ENCODE data around the gene GAN.

The GAN gene, protein sequence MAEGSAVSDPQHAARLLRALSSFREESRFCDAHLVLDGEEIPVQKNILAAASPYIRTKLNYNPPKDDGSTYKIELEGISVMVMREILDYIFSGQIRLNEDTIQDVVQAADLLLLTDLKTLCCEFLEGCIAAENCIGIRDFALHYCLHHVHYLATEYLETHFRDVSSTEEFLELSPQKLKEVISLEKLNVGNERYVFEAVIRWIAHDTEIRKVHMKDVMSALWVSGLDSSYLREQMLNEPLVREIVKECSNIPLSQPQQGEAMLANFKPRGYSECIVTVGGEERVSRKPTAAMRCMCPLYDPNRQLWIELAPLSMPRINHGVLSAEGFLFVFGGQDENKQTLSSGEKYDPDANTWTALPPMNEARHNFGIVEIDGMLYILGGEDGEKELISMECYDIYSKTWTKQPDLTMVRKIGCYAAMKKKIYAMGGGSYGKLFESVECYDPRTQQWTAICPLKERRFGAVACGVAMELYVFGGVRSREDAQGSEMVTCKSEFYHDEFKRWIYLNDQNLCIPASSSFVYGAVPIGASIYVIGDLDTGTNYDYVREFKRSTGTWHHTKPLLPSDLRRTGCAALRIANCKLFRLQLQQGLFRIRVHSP

DNA sequence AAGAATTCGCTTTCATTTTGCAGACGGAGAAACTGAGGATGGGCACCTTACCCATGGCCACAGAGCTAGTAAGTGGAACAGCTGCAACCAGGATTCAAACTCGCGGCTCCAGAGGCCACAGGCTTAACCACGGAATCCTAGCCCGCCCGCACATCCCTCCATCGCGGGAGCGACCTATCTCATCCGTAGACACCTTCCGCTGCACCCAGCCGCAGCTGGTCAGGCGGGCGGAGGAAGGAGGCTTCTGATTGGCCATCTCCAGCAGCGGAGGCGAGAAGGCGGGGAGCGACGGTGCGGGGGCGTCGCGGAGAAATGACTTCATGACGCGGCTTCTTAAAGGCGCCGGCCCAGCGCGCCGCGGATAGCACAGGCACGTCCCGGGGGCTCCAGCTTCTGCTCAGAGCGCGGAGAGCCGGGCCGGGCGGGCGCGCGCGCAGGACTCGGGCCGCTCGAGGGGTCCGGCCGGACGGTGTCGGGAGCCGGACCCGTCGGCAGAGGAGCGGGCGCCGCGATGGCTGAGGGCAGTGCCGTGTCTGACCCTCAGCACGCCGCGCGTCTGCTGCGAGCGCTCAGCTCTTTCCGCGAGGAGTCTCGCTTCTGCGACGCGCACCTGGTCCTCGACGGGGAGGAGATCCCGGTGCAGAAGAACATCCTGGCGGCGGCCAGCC is at the start of gene GAN:
Gene GAN, plus strand, starts transcription at position 360 of the 668 bp plus-strand sequence. Its CDS starts 152 bp downstream, at position 512.
- DNase-seq: peak; percentile 88

DNA sequence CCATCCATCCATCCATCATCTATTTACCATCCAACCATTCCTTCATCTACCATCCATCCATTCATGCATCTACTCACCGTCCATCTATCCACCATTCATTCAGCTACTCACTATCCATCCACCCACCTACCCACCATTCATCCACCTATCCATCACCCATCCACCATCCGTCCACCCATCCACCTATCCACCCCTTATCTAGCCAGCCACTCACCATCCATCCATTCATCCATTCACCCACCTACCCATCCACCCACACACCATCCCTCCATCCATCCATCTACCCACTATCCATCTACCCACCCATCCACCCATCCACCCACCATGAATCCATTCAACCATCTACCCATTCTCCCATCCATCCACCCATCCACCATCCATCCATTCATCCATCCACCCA is 49.7 kb upstream of the GAN start:
- no peak for DNase-seq

DNA sequence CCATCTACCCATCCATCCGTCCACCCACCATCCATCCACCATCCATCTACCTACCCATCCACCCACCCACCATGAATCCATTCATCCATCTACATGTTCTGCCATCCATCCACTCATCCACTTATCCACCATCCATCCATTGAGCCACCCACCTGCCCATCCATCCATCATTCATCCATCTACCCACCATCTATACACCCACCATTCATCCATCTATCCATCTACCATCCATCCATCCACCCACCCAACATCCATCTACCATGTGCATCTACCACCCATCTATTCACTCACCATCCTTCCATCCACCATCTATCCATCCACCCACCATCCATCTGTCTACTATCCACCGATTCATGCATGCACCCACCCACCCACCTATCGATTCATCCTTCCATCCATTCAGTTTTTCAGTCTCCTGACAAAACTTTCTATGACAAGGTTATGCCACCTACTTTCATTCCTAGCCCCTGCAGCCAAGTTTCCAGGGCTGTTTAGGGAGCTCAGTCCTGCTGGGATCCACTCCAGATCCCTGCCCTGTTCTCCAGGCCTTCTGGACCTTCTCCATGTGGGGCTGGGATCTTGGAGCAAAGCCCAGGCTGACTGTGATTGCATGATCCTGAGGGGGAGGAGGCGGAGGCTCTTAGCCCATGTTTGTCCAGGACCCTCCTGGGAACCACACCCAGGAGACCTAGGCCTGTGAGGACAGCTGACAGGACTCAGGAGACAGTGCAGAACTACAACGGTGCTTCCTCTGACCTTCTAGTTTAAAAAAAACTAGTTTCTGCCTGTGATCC is 48.9 kb upstream of the GAN start:
- no peak for DNase-seq

DNA sequence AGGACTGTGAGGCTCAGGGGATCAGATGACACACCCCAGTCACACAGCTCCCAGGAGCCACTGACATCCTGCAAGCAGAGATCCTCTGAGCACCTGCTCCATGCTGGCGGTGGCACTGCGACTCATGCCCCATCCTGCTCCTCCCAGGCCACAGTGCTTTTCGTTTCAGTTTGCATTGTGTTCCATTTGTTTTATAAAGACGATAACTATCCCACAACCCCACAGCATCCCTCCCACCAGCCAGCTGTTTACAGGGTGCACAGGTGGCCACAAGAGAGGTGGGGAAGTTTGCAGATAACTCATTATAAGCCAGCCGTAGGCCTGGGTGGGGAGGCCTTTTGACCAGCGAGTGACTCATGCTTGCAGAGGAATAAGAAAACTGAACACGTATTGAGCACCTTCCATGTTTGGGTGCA is 48.1 kb upstream of the GAN start:
- DNase-seq: no peak

DNA sequence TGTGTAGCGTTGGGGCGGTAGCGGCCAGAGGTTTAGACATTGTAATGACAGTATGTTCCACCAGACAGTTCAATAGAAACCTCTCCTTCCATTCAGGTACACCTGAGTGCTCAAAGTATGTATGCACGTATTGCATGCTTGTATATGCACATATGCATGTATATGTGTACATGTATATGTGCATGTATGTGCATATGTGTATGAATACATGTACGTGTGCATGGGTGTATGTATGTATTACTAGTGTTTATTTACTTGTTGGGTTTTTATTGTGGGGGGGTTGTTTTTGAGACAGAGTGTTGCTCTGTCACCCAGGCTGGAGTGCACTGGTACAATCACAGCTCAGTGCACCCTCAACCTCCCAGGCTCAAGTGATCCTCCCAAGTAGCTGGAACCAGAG is 46.3 kb upstream of the GAN start:
- DNase-seq: no peak

DNA sequence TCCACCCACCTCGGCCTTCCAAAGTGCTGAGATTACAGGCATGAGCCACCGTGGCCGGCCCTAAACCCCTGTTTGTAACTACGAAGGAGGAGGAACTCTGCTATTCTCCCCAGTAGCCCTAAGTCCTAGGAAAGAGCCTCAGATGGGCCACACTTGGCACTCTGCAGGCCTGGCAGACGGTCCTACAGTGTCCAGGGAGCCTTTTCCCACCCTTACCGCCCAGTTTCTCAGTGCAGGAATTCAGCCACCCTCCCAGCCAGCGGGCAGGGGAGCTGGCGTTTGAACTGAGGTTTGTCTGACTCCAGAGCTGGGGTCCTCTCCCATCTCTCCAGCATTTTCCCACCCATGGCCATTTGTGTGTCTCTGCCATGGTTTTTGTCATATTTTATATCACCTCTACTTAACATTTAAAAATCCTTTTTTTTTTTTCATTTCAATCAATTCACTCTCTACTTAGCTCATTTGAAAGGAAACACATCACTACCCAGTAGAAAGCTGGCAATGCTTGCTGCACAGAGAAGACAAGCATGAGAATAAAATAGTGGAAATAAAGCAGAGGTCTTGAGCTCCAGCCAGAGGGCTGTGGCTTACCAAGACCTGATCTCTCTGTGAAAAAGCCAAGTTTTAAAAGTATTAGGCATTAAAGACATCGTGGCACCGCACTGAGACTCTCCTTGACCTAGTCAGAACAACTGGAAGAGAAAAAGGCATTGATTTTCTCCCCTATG is 41.4 kb upstream of the GAN start:
- no peak for DNase-seq

DNA sequence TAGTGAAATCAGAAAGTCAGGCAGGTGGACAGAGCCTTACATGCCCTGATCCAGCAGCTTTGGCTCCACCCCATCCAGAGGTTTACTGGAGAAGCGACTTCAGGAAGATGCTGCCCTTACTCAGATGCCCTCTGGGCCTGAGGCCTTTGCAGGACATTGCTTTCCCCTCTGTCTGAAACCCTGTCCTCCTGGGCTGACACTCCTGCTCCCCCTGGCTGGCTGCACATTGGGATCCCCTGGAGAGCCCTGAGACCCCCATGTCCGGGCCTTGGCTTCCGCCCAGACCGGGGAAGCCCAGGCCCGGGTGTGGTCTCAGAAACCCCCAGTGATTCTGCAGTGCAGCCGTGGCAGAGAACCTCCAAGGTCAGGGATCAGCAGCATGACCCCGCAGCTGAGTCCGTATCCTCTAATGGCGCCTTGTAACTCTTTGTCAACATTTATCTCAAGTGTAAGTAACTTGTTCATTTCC is 39.7 kb upstream of the GAN start:
- DNase-seq: no peak

DNA sequence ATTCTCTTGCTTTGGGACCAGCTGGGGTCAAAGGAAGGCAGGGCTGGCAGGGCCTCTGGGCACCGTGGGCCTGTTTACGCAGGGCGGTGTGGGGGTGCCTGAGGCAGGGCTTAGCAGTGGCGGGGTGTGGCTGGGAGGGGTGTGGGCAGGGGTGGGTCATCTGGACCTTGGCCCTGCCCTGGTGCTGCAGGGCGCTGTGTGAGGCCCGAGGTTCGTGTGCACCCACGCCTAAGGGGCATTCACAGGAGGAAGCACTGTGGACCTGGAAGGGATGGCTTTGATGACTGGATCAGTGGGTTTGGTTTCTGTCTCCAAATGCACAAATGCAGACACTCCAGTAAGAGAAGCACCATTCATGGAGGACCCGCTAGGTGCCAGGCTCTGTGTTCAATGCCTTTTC is 39.0 kb upstream of the GAN start:
- no peak for DNase-seq

DNA sequence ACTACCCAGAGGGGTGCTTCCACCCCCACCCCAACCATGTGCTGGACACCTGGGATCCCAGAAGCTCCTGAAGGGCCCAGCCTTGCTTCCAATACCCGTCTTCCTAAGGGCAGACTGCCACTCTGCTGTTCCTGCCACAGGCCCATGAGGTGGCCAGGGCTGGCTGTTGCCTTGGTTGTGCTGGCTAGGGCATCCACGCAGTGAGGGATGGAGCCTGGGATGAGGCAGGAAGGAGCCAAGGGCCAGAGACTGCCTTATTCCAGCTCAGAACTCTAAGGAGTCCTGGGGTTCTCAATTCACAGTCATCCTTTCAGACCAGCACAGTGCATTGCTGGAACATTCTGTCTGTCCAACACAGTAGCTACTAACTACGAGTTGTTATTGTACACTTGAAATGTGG is 38.4 kb upstream of the GAN start:
- no peak for DNase-seq

DNA sequence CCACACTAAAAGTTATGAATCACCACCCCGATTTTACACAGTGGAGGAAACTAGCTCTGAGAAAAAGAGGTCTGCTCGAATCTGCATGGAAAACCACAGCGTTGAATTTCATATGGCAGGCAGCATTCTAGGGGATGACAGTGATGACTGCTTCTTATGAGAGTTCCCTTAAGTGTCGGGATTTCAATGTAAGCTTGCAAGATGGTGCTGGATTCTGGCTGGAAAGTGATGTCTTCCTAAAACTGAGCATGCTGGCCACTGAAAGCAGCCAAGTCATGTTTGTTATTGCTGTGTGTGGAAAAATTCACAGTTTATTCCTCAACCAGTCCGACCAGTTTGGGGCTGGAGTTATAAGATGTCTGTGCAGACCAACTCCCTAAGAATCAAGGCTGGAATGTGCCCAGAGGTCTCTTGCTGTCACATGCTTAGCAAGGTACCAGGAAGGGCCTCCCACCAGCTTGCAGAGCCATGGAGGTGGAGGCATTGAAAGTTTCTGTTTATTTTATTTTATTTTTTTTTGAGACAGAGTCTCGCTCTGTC is 37.2 kb upstream of the GAN start:
- DNase-seq: no peak

DNA sequence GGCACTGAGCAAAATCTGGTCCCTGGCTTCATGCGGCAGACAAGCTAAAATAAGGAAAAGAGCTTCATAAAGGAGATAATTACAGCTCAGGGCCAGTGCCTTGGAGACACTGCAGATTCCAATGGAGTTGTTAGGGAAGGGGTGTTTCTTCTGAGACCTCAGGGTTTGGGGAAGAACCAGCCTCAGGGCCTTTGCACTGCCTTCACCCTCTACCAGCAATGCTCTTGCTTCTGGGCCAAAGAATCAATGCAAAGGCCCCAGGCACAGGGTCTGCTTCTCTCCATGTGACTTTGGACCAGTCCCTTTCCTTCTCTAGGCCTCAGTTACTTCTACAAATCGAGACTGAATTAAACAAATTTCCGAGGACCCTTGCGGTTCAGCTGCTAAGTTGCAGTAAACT is 36.2 kb upstream of the GAN start:
- DNase-seq: no peak

DNA sequence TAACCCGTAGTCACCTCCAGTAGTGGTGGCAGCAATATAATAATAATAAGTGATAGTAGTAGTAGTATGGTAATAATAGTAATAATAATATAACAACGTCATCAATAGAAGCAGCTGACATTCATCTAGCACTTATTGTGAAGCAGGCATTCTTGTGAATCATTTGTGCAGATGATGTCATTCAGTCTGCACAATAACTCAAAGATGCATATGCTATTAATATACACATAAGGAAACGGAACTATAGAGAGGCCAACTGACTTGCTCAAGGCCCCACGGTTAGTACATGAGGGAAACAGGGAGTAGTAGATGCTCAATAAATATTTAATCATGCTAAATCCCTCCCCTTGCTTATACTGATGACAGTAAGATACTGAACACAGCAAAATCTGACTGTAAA is 35.4 kb upstream of the GAN start:
- DNase-seq: no peak

DNA sequence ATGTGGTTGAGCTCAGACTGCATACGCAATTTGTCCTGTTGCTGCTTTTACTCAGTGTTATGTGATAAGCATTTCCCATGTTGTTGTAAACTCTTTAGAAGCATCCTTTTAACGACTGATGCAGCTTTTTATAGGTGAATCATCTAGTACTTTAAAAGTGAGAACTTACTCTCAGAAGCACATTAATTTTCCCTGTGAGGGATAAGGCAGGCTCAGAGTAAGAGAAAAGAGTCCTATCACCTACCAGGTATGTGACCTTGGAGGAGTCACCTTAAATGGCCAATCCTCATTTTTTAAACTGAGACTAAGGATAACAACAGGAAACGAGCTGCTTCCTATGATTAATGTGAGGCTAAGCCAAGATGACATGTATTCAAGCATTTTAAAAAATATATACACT is 34.4 kb upstream of the GAN start:
- DNase-seq: no peak

DNA sequence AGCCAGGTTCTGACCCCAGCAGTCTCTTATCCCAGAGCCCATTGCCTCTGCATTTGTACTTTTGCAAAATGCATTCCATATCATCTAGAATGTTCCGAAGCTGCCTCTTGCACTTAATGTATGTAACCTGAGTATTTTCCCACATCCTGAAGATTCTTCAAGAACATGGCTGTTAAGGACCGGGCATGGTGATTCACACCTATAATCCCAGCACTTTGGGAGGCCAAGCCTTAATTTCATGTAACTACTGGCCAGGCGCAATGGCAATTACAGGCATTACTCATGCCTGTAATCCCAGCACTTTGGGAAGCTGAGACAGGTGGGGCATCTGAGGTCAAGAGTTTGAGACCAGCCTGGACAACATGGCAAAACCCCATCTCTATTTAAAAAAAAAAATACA is 31.7 kb upstream of the GAN start:
- no peak for DNase-seq

DNA sequence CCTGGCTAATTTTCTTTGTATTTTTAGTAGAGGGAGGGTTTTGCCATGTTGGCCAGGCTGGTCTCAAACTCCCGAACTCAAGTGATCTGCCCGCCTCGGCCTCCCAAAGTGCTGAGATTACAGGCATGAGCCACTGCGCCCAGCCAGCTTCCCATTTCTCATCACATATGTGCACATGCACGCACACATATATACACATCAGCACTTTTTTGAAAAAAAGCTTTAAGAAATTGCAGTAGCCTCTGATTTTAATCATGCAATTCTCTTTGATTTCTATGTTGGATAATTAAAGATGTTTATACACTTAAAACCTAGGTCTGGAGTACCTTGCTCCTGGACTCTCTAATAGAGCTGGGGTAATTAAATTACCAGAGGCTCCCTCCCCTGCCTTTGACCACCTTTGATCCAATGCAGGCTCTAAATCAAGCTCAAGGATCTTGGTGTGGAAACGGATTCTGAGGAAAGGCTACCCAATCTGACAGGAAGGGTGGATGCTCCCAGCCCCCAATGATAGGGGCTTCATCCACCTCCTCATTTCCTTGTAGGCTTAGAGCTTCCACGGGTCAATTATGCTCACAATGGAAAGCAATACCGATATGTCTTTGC is 29.7 kb upstream of the GAN start:
- no peak for DNase-seq

DNA sequence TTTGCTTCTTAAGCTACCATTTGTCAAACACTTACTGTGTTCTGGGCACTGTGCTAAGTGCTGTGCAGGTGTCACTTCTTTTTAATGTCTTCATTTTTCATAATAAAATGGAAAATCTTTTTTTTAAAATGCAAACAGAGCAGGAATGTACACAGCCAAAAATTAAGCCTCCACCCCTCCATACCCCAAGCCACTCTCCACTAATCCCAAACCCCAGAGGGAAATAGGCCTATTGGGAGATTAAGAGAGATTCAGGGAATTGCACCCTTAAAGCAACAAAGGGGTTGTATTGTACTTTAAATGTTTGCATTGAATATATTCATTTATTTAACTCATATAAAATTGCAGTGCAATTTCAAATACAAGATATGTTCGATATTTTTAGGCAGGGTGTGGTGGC is 28.6 kb upstream of the GAN start:
- DNase-seq: no peak

DNA sequence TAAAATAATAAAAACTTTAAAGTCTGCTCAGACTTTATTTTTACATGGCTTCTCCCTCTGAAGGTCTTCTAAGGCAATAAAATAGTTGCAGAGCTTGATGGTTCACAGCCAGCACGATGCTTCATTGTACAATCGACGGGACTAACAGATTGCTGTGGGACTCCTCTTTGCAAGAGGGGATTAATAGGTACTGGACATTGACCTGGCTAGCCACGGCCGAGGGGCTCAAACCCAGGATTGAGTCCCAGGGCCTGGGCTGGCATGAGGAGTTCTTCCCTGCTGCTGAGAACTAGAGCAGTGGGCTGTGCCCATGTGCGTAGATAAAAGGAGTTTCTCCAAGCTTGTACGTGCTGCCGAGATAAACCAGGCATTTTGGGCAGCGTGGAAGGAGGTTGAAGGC is 23.6 kb upstream of the GAN start:
- no peak for DNase-seq

DNA sequence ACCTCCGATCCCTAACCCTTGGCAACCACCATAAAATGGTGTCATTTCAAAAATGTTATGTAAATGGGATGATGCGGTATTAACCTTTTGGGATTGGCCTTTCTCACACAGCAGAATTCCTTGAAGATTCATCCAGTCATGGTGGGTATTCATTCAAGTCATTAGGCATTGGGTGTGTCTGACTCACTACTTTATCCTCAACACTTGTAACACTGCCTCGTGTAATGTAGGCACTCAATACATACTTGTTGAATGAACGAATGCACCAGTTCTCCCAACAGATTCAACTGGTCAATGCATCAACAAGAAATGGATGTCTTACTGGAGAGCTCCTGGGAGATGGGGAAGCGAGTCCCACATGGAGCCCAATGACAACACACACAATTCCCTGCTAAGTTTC is 21.8 kb upstream of the GAN start:
- DNase-seq: no peak

DNA sequence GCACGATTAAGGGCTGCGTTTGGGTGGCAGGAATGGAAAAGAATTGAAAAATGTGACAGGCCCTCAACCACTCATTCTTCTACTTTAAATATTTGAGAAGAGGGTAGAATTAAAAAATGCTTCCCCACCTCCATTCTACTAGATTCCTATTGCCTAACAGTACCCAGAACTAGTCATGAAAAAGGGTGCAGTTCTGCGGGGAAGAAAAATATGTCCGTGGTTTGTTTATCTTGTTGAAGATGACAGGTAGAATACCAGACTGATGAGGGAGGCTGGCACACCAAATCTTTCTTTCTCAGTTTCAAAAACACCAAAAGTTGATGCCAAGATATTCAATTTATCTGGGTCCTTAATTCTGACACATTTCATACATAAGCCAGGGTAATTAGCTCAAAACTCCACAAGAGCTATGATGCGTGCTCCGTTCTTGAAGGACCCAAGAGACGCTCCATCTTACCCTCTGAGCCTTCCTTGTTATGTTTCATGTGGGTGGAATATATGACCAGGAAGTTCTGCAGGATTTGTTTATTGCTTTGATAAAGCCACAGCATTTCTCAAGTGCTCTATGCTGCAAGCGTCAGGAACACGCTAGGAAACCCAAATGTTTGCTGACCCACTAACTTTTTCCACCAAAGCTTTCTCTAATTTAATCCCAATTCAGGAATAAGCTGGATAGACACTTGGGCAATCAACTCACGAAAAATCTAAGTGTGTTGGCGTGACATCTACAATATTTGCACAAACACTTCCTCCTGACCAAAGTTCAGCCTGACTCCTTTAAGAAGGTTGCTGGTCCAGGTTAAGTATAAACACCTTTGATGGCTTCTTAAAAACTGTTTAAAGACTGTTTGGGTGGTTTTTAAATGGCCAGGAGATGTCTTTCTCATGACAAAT is 20.6 kb upstream of the GAN start:
- DNase-seq: no peak

DNA sequence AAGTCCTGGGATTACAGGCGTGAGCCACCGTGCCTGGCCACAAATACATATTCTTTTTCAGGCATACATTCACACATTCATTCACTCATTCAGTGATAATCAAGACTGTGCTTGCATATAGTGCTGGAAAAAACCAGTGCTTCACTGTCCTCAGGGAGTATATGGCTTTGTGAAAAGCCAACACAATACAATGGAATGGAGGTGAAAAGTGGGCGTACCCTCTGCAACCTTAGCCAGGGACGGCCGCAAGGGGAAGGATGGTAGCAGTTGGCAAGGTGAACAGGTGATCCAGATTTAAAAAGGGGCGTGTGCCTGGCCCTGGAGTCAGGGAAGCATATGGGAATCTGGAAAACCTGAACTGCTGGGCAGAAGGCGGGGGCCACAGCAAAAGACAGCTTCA is 18.1 kb upstream of the GAN start:
- no peak for DNase-seq

DNA sequence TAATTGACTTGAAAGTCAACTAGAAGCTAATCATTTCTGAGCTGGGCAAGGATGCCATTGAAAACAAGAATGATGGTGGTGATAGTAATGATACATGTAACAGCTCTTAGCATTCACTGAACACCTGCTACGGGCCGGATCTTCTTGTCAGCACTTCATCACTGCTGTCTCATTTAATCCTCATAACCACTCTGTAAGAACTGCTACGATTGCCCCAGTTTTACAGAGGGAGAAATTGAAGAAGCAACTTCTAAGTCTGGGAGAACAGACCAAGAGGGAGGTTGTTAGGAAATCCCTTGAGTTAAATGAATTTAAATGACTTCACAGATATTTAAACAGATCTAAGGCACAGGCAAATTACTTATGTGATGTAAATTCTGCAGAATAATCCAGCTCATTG is 7.0 kb upstream of the GAN start:
- no peak for DNase-seq

All from NCI-H1694 treated with DMSO at 0.1 percent for 48 hours (cell line).